Fibroblast of pulmonary artery (primary cell): ENCODE results near the gene SPRR1A.

Experiments used
- DNase-seq: peaks from one replicate; pipeline ENCODE4 v3.0.0-alpha.2; 2010; ENCODE audit warnings: low read depth
- H3K4me3 ChIP-seq: replicated peaks from 2 replicates; pipeline ENCODE4 v1.5.1; 2011; ENCODE audit warnings: low read depth, mild to moderate bottlenecking, control low read depth, low read length, moderate library complexity
- TF ChIP-seq, protein P1 (sequence below): IDR thresholded peaks from 2 replicates; pipeline ENCODE4 v1.5.1; 2011; ENCODE audit warnings: mild to moderate bottlenecking, control low read depth, low read length, inconsistent platforms; ENCODE audit errors: missing control alignments

Gene SPRR1A

DNA sequence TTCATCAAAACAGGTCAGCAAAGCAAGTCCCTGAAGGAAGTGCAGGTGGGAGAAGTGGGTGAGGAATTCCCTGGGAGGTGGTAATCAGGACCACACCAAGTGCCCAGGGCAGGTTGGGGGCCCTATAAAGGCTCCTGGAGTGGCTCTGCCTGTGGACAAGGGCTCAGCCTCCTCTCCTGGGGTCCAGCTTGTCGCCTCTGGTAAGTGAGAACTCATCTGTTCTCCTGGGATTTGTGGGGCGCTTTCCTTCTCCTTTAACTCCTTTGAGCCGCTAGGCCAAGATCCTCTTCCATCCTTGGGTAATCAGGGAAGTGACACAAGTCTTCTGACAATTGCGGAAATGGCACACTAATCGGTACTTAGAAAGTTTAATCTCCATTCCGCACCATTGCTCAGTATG is 13.4 kb upstream of the SPRR1A start, which contains the start of gene SPRR4:
Gene SPRR4, plus strand, starts transcription at position 154 of the 400 bp plus-strand sequence. CDS start 1,243 bp downstream, outside the sequence.
- DNase-seq: no peak
- no peak within 1 kb of the TSS for H3K4me3 ChIP-seq
- TF ChIP-seq, protein P1, sequence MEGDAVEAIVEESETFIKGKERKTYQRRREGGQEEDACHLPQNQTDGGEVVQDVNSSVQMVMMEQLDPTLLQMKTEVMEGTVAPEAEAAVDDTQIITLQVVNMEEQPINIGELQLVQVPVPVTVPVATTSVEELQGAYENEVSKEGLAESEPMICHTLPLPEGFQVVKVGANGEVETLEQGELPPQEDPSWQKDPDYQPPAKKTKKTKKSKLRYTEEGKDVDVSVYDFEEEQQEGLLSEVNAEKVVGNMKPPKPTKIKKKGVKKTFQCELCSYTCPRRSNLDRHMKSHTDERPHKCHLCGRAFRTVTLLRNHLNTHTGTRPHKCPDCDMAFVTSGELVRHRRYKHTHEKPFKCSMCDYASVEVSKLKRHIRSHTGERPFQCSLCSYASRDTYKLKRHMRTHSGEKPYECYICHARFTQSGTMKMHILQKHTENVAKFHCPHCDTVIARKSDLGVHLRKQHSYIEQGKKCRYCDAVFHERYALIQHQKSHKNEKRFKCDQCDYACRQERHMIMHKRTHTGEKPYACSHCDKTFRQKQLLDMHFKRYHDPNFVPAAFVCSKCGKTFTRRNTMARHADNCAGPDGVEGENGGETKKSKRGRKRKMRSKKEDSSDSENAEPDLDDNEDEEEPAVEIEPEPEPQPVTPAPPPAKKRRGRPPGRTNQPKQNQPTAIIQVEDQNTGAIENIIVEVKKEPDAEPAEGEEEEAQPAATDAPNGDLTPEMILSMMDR: no peak

DNA sequence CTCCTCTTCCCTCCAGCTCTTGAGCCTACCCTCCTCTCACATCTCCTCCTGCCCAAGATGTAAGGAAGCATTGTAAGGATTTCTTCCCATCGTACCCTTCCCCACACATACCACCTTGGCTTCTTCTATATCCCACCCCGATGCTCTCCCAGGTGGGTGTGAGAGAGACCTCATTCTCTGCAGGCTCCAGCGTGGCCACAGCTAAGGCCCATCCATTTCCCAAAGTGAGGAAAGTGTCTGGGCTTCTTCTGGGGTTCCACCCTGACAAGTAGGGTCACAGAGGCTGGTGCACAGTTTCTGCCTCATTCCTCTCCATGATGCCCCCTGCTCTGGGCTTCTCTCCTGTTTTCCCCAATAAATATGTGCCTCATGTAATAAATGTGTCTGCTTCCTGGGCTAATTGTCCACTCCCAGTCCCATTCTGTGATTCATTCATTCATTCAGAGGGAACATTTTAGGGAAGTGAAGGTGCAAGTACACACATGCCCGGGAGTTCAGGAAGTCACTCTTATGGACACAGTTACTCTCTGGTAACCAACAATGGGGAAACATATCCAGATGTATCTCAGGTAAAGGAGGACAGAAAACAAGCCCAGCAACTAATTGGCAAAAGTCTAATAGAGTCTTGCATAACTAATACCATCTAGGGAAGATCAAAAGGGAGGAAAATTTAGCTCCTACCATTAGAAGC is 11.5 kb upstream of the SPRR1A start:
- no peak for DNase-seq
- TF ChIP-seq, protein P1: no peak
- H3K4me3 ChIP-seq: no peak overlapping the region

DNA sequence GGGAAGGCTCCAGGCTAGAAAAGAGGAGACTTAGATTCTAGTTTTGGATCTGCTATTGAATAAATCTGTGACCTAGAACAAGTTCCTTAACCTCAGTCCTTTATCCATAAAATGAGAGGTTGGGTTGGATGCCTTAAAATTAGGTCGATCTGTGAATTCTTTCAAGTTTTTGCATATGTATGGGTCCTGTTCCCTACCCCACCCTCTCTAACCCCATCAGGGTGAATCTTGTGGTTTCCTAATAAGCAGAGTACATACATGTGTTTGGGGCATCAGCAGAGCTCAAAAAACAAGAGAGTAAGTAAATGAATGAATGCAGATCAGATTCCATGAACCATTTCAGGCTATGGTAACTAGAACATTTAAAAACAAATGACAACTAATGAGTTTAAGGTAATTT is 7.2 kb upstream of the SPRR1A start:
- H3K4me3 ChIP-seq: no peak overlapping the region
- no peak for DNase-seq
- TF ChIP-seq, protein P1: no peak

DNA sequence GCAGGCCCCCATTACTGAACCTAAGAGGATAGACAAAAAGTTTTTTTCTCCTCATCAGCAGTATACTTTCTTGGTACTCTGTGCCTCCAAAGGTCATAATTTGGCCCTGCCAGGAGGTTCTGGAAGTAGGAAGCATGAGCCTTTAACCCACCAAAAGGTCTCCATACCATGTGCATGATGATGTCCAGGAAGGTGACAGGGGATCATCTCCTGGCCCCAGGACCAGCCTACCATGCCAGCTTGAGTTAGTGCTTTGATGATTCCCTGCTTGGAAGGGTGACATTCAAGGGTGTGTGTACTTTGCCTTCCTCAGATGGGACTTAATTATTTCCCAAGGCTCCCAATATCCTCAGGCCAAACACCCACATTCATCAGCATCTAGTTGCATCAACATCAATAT is 6.3 kb upstream of the SPRR1A start:
- DNase-seq: no peak
- TF ChIP-seq, protein P1: no peak

DNA sequence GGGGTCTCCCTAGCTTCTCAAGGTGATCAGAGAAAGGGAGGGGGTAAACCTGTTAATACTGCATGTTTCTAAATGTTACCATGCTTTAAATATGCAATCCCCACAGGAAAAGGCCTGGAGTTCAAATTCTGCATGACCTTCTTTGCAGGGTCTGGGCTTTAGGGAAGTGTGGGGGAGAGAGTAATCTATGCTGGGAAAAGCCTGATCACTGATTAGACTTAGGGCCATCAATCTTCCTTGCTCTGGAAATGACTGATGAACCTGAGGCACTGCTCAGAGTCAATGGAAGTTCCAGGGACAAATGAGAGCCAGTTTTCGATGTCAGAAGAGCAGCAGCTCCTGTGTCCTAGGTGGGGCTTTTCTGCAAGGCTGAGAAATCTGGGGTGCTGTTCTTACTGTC is 3.2 kb upstream of the SPRR1A start:
- H3K4me3 ChIP-seq: no peak overlapping the region
- DNase-seq: no peak
- TF ChIP-seq, protein P1: no peak

More for the DNA sequence above, 6.3 kb upstream of the SPRR1A start:
- no peak overlapping the region for H3K4me3 ChIP-seq

DNA sequence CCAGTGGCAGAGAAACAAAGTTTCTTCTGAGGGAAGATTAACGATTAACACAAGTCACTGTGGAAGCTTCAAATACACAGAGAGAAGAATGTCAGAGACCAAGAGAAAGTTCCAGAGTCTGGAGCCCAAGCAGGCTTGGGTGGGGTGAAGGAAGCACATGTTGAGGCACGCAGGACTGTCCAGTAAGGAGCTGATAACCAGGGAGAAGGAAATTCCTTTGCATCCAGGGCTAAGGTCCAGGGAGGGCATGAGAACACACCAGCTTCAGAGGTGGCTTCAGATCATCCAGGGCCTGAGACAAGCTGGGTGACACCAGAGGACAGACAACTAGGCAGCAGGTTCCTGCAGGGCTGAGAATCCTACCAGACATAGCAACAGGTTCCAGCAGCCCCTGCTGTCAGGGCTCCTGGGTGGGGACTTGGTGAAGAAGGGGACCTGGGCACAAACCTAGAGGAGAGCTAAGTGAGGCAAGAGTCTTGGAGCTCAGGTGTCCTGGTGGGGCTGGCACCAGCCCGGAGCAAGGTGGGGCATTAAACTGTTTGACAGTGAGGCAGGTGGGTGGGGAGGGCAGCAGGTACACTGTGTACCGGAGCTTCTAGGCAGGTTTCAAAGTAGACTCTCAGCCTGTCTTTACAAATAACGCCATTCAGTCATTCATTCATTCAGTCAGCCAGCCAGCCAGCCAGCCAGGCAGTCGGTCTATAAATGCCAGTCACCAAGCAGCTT is 2.6 kb upstream of the SPRR1A start:
- TF ChIP-seq, protein P1: no peak
- DNase-seq: no peak
- no peak overlapping the region for H3K4me3 ChIP-seq
